Hepatocyte (in vitro differentiated cells): Measurements from ENCODE around the gene FYN. TPM values are rescaled to one million over a fixed set of nuclear protein-coding genes. Genes with fewer than 3 reads are reported as not detected.

Experiments used
- DNase-seq: peaks from one replicate; pipeline ENCODE4 v3.0.0-alpha.2; 2016; ENCODE audit warnings: low spot score
- H2AFZ ChIP-seq: fragments of 200-600 bp; sonication (generic); 2 replicates; pipeline ENCODE4 v1.6.0; 2016; ENCODE audit warnings: antibody characterized with exemption, mild to moderate bottlenecking
- H3K27ac ChIP-seq: fragments of 200-600 bp; sonication (generic); 2 replicates; pipeline ENCODE4 v1.5.1; 2016; ENCODE audit warnings: mild to moderate bottlenecking
- H3K27me3 ChIP-seq: fragments of 200-600 bp; sonication (generic); 2 replicates; pipeline ENCODE4 v1.6.1; 2016
- H3K36me3 ChIP-seq: fragments of 200-600 bp; sonication (generic); replicated peaks from 2 replicates; pipeline ENCODE4 v1.5.1; 2016; ENCODE audit warnings: low read depth; ENCODE audit not compliant: insufficient read depth
- H3K4me1 ChIP-seq: fragments of 200-600 bp; sonication (generic); 2 replicates; pipeline ENCODE4 v1.5.1; 2016; ENCODE audit warnings: mild to moderate bottlenecking, moderate library complexity; ENCODE audit not compliant: insufficient read depth
- H3K4me2 ChIP-seq: fragments of 200-600 bp; sonication (generic); 2 replicates; pipeline ENCODE4 v1.6.0; 2016
- H3K4me3 ChIP-seq: fragments of 200-600 bp; sonication (generic); 2 replicates; pipeline ENCODE4 v1.5.1; 2016; ENCODE audit warnings: mild to moderate bottlenecking
- H3K79me2 ChIP-seq: fragments of 200-600 bp; sonication (generic); 2 replicates; pipeline ENCODE4 v1.6.0; 2017; ENCODE audit warnings: mild to moderate bottlenecking
- H3K9me2 ChIP-seq: fragments of 200-600 bp; sonication (generic); replicated peaks from 2 replicates; pipeline ENCODE4 v1.6.0; 2017; ENCODE audit warnings: mild to moderate bottlenecking; ENCODE audit not compliant: insufficient read depth
- H3K9me3 ChIP-seq: fragments of 200-600 bp; sonication (generic); 2 replicates; pipeline ENCODE4 v1.5.1; 2016; ENCODE audit warnings: low read depth, mild to moderate bottlenecking
- H4K20me1 ChIP-seq: fragments of 200-600 bp; sonication (generic); 2 replicates; pipeline ENCODE4 v1.6.0; 2016; ENCODE audit warnings: mild to moderate bottlenecking; ENCODE audit not compliant: insufficient read depth, poor library complexity, severe bottlenecking
- EZH2 ChIP-seq: fragments of 200-600 bp; sonication (generic); IDR thresholded peaks from 2 replicates; pipeline ENCODE4 v1.6.1; 2016; ENCODE audit warnings: antibody characterized with exemption, mild to moderate bottlenecking, borderline replicate concordance
- EZH2phosphoT487 ChIP-seq: fragments of 200-600 bp; sonication (generic); IDR thresholded peaks from one replicate; pipeline ENCODE4 v1.6.1; 2018; ENCODE audit warnings: antibody characterized with exemption, mild to moderate bottlenecking, low read depth, moderate library complexity; ENCODE audit not compliant: unreplicated experiment, severe bottlenecking
- WGBS: methylation state at CpG from one replicate; pipeline ENCODE4 v1.1.6; 2016; ENCODE audit warnings: low lambda C conversion rate; ENCODE audit errors: missing lambda C conversion rate; 5-methylcytosine and 5-hydroxymethylcytosine counted together
- polyA plus RNA-seq: library from polyadenylated mRNA; unstranded; fragments of >200 nt; fragmentation: Nextera tagmentation; extraction: Ambion mirVana; gene quantifications from 2 replicates; pipeline ENCODE4 v1.2.1, GENCODE V29; 2016
- total RNA-seq: library from RNA; depleted of rRNA; stranded (reverse); fragments of >200 nt; gene quantifications from 2 replicates; pipeline ENCODE4 v1.2.3, GENCODE V29; 2014
- TF ChIP-seq, protein P1 (sequence below): fragments of 200-600 bp; sonication (generic); IDR thresholded peaks from 2 replicates; pipeline ENCODE4 v1.5.1; 2016; ENCODE audit warnings: antibody characterized with exemption, mild to moderate bottlenecking; ENCODE audit not compliant: poor library complexity

FYN gene
- total and polyA plus RNA-seq, 2 experiments from 2014 or later, result 40.0 to 70.1 TPM

DNA sequence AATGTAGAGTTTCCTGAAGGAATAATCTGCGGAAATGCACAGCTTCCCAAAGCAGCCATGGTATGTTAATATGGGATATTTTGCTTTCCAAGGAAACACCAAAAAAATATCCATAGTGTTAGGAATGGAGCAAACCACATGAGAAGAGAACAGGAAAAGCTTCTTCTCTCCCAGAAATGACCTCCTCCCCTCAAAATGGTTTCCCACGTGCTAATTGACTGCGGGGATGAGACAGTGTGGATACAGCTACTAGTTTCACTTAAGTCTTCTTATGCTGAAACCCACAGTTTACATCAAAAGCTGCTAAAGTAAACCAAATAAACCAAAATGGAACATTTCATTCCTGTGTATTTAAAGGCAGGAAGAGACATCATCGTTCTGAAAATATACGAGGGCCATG, 69.4 kb downstream of the FYN start:
- H2AFZ ChIP-seq, result no peak overlapping the region
- no peaks in the 10 kb centered on the region for H3K27me3 ChIP-seq
- H3K36me3 ChIP-seq, result no peaks in the 10 kb centered on the region
- DNase-seq, result no peak
- no peaks in the 10 kb centered on the region for H3K9me3 ChIP-seq
- no peak for TF ChIP-seq EZH2
- TF ChIP-seq, protein P1, sequence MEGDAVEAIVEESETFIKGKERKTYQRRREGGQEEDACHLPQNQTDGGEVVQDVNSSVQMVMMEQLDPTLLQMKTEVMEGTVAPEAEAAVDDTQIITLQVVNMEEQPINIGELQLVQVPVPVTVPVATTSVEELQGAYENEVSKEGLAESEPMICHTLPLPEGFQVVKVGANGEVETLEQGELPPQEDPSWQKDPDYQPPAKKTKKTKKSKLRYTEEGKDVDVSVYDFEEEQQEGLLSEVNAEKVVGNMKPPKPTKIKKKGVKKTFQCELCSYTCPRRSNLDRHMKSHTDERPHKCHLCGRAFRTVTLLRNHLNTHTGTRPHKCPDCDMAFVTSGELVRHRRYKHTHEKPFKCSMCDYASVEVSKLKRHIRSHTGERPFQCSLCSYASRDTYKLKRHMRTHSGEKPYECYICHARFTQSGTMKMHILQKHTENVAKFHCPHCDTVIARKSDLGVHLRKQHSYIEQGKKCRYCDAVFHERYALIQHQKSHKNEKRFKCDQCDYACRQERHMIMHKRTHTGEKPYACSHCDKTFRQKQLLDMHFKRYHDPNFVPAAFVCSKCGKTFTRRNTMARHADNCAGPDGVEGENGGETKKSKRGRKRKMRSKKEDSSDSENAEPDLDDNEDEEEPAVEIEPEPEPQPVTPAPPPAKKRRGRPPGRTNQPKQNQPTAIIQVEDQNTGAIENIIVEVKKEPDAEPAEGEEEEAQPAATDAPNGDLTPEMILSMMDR, result no peak
- TF ChIP-seq EZH2phosphoT487, result peak; percentile 61
- H3K4me2 ChIP-seq, result no peak overlapping the region
- no peak overlapping the region for H3K4me3 ChIP-seq
- no peaks in the 10 kb centered on the region for H4K20me1 ChIP-seq
- peaks cover 8% of the 10 kb centered on the region for H3K4me1 ChIP-seq
- H3K9me2 ChIP-seq, result no peaks in the 10 kb centered on the region
- peaks cover 2% of the 10 kb centered on the region for H3K79me2 ChIP-seq
- 51% methylated on average over 5 of the region's 5 CpGs for WGBS
- H3K27ac ChIP-seq, result peak overlapping the region; percentile 77

DNA sequence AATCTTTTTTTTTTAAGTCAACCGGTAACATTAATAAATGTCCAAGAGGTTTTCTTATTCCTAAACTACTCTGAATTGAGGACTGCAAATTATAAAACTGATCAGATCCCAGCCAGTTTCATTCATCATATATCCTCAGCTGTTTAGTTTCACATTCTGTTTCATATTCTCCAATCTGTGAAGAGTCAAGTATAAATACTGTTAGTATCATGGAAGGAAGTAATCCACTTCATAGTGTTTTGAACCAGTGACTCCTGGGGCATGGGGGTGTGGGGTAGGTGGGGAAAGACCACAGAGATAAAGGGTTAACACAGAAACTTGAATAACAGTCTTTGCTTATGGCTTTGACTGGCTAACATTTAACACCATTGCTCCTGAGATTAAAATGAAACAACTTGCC, 69.9 kb downstream of the FYN start:
- TF ChIP-seq EZH2, result no peak
- no peak for TF ChIP-seq EZH2phosphoT487
- TF ChIP-seq, protein P1, result no peak
- Histone ChIP-seq H3K79me2 (peaks cover 3% of the 10 kb centered on the region), H4K20me1 (no peaks in the 10 kb centered on the region), H3K36me3 (no peaks in the 10 kb centered on the region), H3K27me3 (no peaks in the 10 kb centered on the region), H3K27ac (peak overlapping the region; percentile 77), H3K4me3 (no peak overlapping the region), H3K4me1 (peaks cover 8% of the 10 kb centered on the region), H3K9me2 (no peaks in the 10 kb centered on the region), H3K9me3 (no peaks in the 10 kb centered on the region), H2AFZ (no peak overlapping the region), H3K4me2 (no peak overlapping the region)
- no peak for DNase-seq
- WGBS, result 100% methylated on average over 1 of the region's 1 CpG

DNA sequence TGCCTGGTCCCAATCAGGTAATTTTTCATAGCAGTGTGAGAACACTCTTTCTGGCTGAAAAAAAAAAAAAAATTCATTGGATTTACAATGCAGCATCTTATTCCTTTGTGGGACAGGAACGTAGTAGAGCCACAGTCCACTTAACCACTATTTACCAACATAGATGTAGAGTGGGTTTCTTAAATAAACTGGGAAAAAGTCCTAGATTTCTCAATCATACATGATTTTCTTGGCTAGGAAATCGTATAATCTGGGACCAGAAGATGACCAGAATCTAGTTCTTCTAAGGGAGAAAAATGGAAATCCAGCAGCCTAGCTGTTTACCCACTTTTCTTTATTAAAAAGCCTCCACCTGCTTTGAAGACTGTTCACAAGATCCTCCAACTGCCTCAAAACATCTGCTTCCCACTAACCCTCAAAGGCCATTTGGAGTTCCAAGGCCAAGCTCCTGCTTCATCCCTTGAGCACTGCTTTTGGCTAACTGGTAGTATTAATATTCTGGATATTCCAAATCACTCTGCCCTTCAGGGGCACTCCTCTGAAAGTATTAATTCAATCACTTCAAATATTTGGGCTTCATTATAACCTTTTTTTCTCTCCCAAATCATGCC, 70.4 kb downstream of the FYN start:
- WGBS, result 94% methylated on average over 2 of the region's 2 CpGs
- DNase-seq, result no peak

More for the DNA sequence above, 70.4 kb downstream of the FYN start:
- H3K9me3 ChIP-seq, result no peaks in the 10 kb centered on the region
- no peaks in the 10 kb centered on the region for H3K36me3 ChIP-seq
- H3K9me2 ChIP-seq, result no peaks in the 10 kb centered on the region
- H2AFZ ChIP-seq, result no peak overlapping the region
- TF ChIP-seq, protein P1, result no peak
- TF ChIP-seq EZH2 (no peak), EZH2phosphoT487 (no peak)
- no peak overlapping the region for H3K4me3 ChIP-seq
- no peaks in the 10 kb centered on the region for H3K27me3 ChIP-seq
- H3K4me1 ChIP-seq, result peaks cover 8% of the 10 kb centered on the region
- H3K4me2 ChIP-seq, result no peak overlapping the region
- peaks cover 6% of the 10 kb centered on the region for H3K79me2 ChIP-seq
- no peaks in the 10 kb centered on the region for H4K20me1 ChIP-seq
- no peak overlapping the region for H3K27ac ChIP-seq
